PC-3 (cell line): ENCODE measurements around the gene SCARB1. TPM values are rescaled to one million over a fixed set of nuclear protein-coding genes. Genes with fewer than 3 reads are reported as not detected.

ENCODE experiments used
- ATAC-seq: fragments of 200-7000 bp; cut with Tn5 transposase; 2 replicates; pipeline ENCODE4 v1.9.1; 2020; ENCODE audit warnings: mild to moderate bottlenecking, moderate library complexity
- BruUV-seq: library from RNA; stranded (reverse); fragments of 400-500 nt; replicated peaks from 2 replicates; lab custom pipeline; 2021; lab: Mats Ljungman, UMichigan
- CTCF ChIA-PET: fragments of 300-600 bp; sonication (Branson Sonifier 250); formaldehyde crosslinking; loops from one replicate; lab custom pipeline; 2022; ENCODE audit warnings: antibody characterized with exemption; lab: Charles Lee
- POLR2A ChIA-PET: fragments of 300-600 bp; sonication (Branson Sonifier 250); formaldehyde crosslinking; loops from one replicate; lab custom pipeline; 2022; ENCODE audit warnings: antibody characterized with exemption; ENCODE audit not compliant: unreplicated experiment; lab: Charles Lee
- DNase-seq: peaks from one replicate; pipeline ENCODE4 v3.0.0-alpha.2; 2015
- H2AFZ ChIP-seq: fragments of 300-600 bp; sonication (generic); 2 replicates; pipeline ENCODE4 v1.6.0; 2016; ENCODE audit warnings: antibody characterized with exemption, low read length
- H3F3A ChIP-seq: fragments of 300-600 bp; sonication (generic); one replicate; pipeline ENCODE4 v1.6.0; 2017; ENCODE audit warnings: antibody characterized with exemption, low read length, control low read depth, mild to moderate bottlenecking; ENCODE audit not compliant: unreplicated experiment
- H3K27ac ChIP-seq: fragments of 300-600 bp; sonication (generic); 2 replicates; pipeline ENCODE4 v1.5.1; 2016; ENCODE audit warnings: mild to moderate bottlenecking, low read length
- H3K27me3 ChIP-seq: fragments of 300-600 bp; sonication (generic); 2 replicates; pipeline ENCODE4 v1.6.1; 2016; ENCODE audit warnings: low read length, mixed read lengths
- H3K36me3 ChIP-seq: fragments of 300-600 bp; sonication (generic); 2 replicates; pipeline ENCODE4 v1.6.1; 2016; ENCODE audit warnings: low read depth, mixed run types, low read length, mixed read lengths
- H3K4me1 ChIP-seq: fragments of 300-600 bp; sonication (generic); 2 replicates; pipeline ENCODE4 v1.5.1; 2016; ENCODE audit warnings: low read length; ENCODE audit not compliant: insufficient read depth
- H3K4me2 ChIP-seq: fragments of 300-600 bp; sonication (generic); 2 replicates; pipeline ENCODE4 v1.6.0; 2016; ENCODE audit warnings: low read length
- H3K4me3 ChIP-seq: fragments of 300-600 bp; sonication (generic); 2 replicates; pipeline ENCODE4 v1.5.1; 2016; ENCODE audit warnings: mild to moderate bottlenecking, low read length, mixed read lengths
- H3K79me2 ChIP-seq: fragments of 300-600 bp; sonication (generic); 2 replicates; pipeline ENCODE4 v1.6.1; 2017; ENCODE audit warnings: low read length, mixed read lengths
- H3K9ac ChIP-seq: fragments of 300-600 bp; sonication (generic); 2 replicates; pipeline ENCODE4 v1.6.0; 2016; ENCODE audit warnings: mild to moderate bottlenecking, low read length
- H3K9me2 ChIP-seq: fragments of 300-600 bp; sonication (generic); replicated peaks from 2 replicates; pipeline ENCODE4 v1.6.1; 2016; ENCODE audit warnings: mixed run types, low read length, mixed read lengths
- H3K9me3 ChIP-seq: fragments of 300-600 bp; sonication (generic); 2 replicates; pipeline ENCODE4 v1.6.1; 2016; ENCODE audit warnings: low read length, mixed read lengths
- H4K20me1 ChIP-seq: fragments of 300-600 bp; sonication (generic); 2 replicates; pipeline ENCODE4 v1.6.1; 2016; ENCODE audit warnings: low read length, mixed read lengths
- CTCF ChIP-seq: fragments of 300-600 bp; sonication (generic); conservative IDR thresholded peaks from 2 replicates; pipeline ENCODE4 v1.5.1; 2017; ENCODE audit warnings: antibody characterized with exemption, low read depth, mild to moderate bottlenecking, low read length
- EZH2 ChIP-seq: fragments of 300-600 bp; sonication (generic); IDR thresholded peaks from one replicate; pipeline ENCODE4 v1.6.1; 2017; ENCODE audit warnings: antibody characterized with exemption, mild to moderate bottlenecking, low read length; ENCODE audit not compliant: unreplicated experiment
- EZH2phosphoT487 ChIP-seq: fragments of 300-600 bp; sonication (generic); IDR thresholded peaks from 2 replicates; pipeline ENCODE4 v1.6.1; 2018; ENCODE audit warnings: mild to moderate bottlenecking, antibody characterized with exemption, low read length, borderline replicate concordance
- intact Hi-C: fragments of 100-400 bp; cut with micrococcal nuclease; formaldehyde crosslinking; loops from 2 replicates; pipeline ENCODE4 v1.9.0; 2023
- total RNA-seq: library from RNA; depleted of rRNA; stranded (reverse); fragments of >200 nt; gene quantifications from 2 replicates; pipeline ENCODE4 v1.2.3, GENCODE V29; 2014

Gene SCARB1
- total RNA-seq, 1 experiment from 2014 or later = 79.1 TPM

DNA sequence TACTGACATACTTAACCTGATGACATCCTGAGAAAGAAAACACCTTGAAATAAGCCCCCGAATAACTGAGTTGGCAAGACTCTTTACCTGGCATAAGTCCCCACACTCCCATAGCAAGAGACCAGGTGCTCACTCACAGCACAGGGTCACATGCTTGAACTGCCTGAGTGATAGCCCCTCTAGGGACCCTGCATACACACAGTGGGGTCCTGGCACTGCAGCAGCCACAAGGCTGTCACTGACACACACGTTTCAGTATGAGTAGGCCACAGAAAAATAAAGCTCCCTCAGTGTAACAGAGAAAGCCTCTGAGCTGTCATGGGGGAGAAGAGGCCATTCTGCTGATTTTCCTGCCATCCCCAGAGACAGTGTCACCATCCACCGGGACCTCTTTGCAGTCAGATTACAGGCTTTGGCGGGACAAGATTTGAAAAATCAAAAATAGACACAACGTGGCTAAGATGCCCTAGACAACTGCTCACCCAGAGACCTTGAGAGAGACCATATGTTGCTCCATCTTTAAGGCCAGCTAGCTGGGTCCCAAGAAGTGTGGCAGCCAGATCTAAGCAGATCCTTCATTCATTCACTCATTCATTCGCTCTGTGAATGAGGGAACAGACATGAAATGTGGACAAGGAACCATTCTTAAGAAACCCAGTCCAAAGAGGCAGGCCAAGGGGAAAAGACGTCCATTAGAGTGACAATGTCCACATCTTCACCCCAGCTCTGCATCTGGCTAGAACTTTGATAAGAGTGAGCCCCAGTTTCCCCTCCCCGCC, 1.6 kb downstream of the SCARB1 start:
- peak overlapping the region; percentile 88 for H3K9ac ChIP-seq
- H3K4me1 ChIP-seq = peaks cover 21% of the 10 kb centered on the region
- CTCF ChIA-PET = interaction anchor here (0.9 kb wide), 1 partner anchor 45 kb away, joined by 3 read pairs; no protein-coding TSS in a partner anchor
- DNase-seq (no peak), ATAC-seq (no peak)
- no peaks in the 10 kb centered on the region for H3K9me2 ChIP-seq
- peak overlapping the region; percentile 94 for H3K4me2 ChIP-seq
- peak overlapping the region; percentile 92 for H3K4me3 ChIP-seq
- H3K27ac ChIP-seq = no peak overlapping the region
- POLR2A ChIA-PET = interaction anchor here (0.6 kb wide), 1 partner anchor 26 kb away, joined by 7 read pairs; no protein-coding TSS in a partner anchor
- no peaks in the 10 kb centered on the region for H3K27me3 ChIP-seq
- H2AFZ ChIP-seq = no peak overlapping the region; the same call in 1 of the 2 replicates
- TSS peak; percentile 40 for BruUV-seq
- 0 out of 2 replicates have a peak, but pooled peaks cover 5% of the 10 kb centered on the region for H3K36me3 ChIP-seq
- no peak for TF ChIP-seq EZH2phosphoT487
- TF ChIP-seq CTCF = no peak
- TF ChIP-seq EZH2 = no peak
- H3K9me3 ChIP-seq = no peaks in the 10 kb centered on the region
- intact Hi-C loops = loop anchor here (5.0 kb wide), 1 partner anchor 85 kb away; no protein-coding TSS in a partner anchor
- peaks cover 11% of the 10 kb centered on the region; the same call in 1 of the 2 replicates for H4K20me1 ChIP-seq
- H3K79me2 ChIP-seq = peaks cover 60% of the 10 kb centered on the region
- H3F3A ChIP-seq = no peaks in the 10 kb centered on the region

DNA sequence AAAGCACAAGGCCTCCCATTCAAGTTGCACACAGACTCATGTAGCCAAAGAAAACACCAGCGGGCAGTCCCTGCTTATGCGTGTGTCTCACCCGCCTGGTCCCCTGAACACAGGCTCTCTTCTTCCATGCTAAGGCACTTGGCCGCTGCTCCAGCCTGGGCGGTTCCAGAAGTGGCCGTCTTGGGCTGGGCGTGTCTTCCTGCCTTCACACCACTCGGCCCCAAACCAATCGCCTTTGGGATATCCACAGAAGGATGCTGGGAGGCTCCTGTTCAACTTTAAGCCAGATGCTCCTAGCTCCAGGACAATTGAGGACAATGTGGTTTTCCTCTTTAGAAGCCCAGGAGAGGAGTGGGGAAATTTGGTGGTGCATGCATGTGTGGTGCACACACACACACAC, 2.2 kb downstream of the SCARB1 start:
- BruUV-seq = no TSS peak
- Histone ChIP-seq H3K4me1 (peaks cover 20% of the 10 kb centered on the region), H3K9me2 (no peaks in the 10 kb centered on the region), H3K4me2 (peak overlapping the region; percentile 94), H3K4me3 (peak overlapping the region; percentile 92), H3K27ac (no peak overlapping the region), H3K9ac (no peak overlapping the region), H3K9me3 (no peaks in the 10 kb centered on the region), H2AFZ (no peak overlapping the region), H4K20me1 (peaks cover 11% of the 10 kb centered on the region; the same call in 1 of the 2 replicates), H3K27me3 (no peaks in the 10 kb centered on the region), H3F3A (no peaks in the 10 kb centered on the region), H3K36me3 (0 out of 2 replicates have a peak, but pooled peaks cover 5% of the 10 kb centered on the region), H3K79me2 (peaks cover 66% of the 10 kb centered on the region)
- TF ChIP-seq EZH2phosphoT487 = no peak
- no peak for TF ChIP-seq EZH2
- TF ChIP-seq CTCF = no peak
- ChIA-PET POLR2A (no interaction called here), CTCF (no interaction called here)
- intact Hi-C loops = loop anchor here (5.0 kb wide), 1 partner anchor 84 kb away; no protein-coding TSS in a partner anchor
- ATAC-seq (no peak), DNase-seq (peak; percentile 28)
